Stimulated activated CD4-positive, alpha-beta T cell treated with anti-CD3 and anti-CD28 coated beads, TNF-alpha, amount 100 ng/mL, for 48 hours (primary cell): ENCODE results near the gene TMEM128.
"Not testable (repeated sequence)": the region's sequence is repeated elsewhere in the genome, so short reads cannot be mapped to it uniquely, and the experiment has no call there.

ENCODE experiments used
- DNase-seq, 3 donors: peaks; one replicate each; pipeline ENCODE4 v3.0.0-alpha.2; 2020; ENCODE audit warnings: low read depth in 3 of 3

The TMEM128 gene

GRCh38 chr4:4188557-4188956 lies 59.5 kb downstream of the TMEM128 start:
- DNase-seq: not testable (repeated sequence)
